Measurements from ENCODE around the gene PRKRA. TPM values are rescaled to one million over a fixed set of nuclear protein-coding genes. Genes with fewer than 3 reads are reported as not detected.

Gene PRKRA
- total RNA-seq, 3 donors from 2014 or later, result 61.3 to 73.9 (median 69.1) TPM

- TF ChIP-seq CTCF (IDR thresholded peaks at IDR 0.05), result no peak
- TF ChIP-seq POLR2AphosphoS5 (IDR thresholded peaks at IDR 0.05), result no peak
- TF ChIP-seq POLR2A (IDR thresholded peaks at IDR 0.05), result no peak
- Histone ChIP-seq H3K27me3 (no peaks in the 10 kb centered on the region), H3K4me1 (peaks cover 0 to 9% of the 10 kb centered on the region in 2 donors), H3K27ac (no peak overlapping the region), H3K9me3 (no peaks in the 10 kb centered on the region), H3K36me3 (no peaks in the 10 kb centered on the region), H3K4me3 (no peak overlapping the region)
- intact Hi-C loops (cut with DNase I; ENCODE audit: low total_unique reads), result no loop called here
- no peak for DNase-seq (ENCODE audit: low spot score in 2 of 2)
Measured at GRCh38 chr2:178485356-178485755, 34.4 kb upstream of the PRKRA start.

GRCh38 chr2:178484245-178485041 lies 33.5 kb upstream of the PRKRA start:
- Histone ChIP-seq H3K4me1 (peaks cover 0 to 9% of the 10 kb centered on the region in 2 donors), H3K9me3 (no peaks in the 10 kb centered on the region), H3K27me3 (no peaks in the 10 kb centered on the region), H3K4me3 (peak overlapping the region in 1 of 3 donors; percentile 18), H3K27ac (no peak overlapping the region), H3K36me3 (no peaks in the 10 kb centered on the region)
- intact Hi-C loops (cut with DNase I; ENCODE audit: low total_unique reads), result no loop called here
- TF ChIP-seq CTCF (IDR thresholded peaks at IDR 0.05), result no peak
- no peak for TF ChIP-seq POLR2A (IDR thresholded peaks at IDR 0.05)
- TF ChIP-seq POLR2AphosphoS5 (IDR thresholded peaks at IDR 0.05), result no peak
- no peak for DNase-seq (ENCODE audit: low spot score in 2 of 2)

GRCh38 chr2:178482437-178482836 lies 31.5 kb upstream of the PRKRA start:
- DNase-seq (ENCODE audit: low spot score in 2 of 2), result no peak
- H3K27ac ChIP-seq, result no peak overlapping the region
- no peaks in the 10 kb centered on the region for H3K36me3 ChIP-seq
- peaks cover 0 to 9% of the 10 kb centered on the region in 2 donors for H3K4me1 ChIP-seq
- no peaks in the 10 kb centered on the region for H3K9me3 ChIP-seq
- H3K27me3 ChIP-seq, result no peaks in the 10 kb centered on the region
- H3K4me3 ChIP-seq, result peak overlapping the region in 1 of 3 donors; percentile 84
- TF ChIP-seq CTCF (IDR thresholded peaks at IDR 0.05), result no peak
- no peak for TF ChIP-seq POLR2AphosphoS5 (IDR thresholded peaks at IDR 0.05)
- TF ChIP-seq POLR2A (IDR thresholded peaks at IDR 0.05), result no peak
- intact Hi-C loops (cut with DNase I; ENCODE audit: low total_unique reads), result no loop called here

- peak; percentile 54 to 78 (median 72) for TF ChIP-seq POLR2AphosphoS5 (IDR thresholded peaks at IDR 0.05)
- TF ChIP-seq CTCF (IDR thresholded peaks at IDR 0.05), result no peak
- H3K9me3 ChIP-seq, result no peaks in the 10 kb centered on the region
- intact Hi-C loops (cut with DNase I; ENCODE audit: low total_unique reads), result no loop called here
- peaks cover 0 to 9% of the 10 kb centered on the region in 2 donors for H3K4me1 ChIP-seq
- DNase-seq (ENCODE audit: low spot score in 2 of 2), result peak; percentile 84 to 92
- H3K4me3 ChIP-seq, result peak within 1 kb of the TSS; percentile 78 to 92 (median 84)
- no peaks in the 10 kb centered on the region for H3K36me3 ChIP-seq
- no peaks in the 10 kb centered on the region for H3K27me3 ChIP-seq
- H3K27ac ChIP-seq, result peak within 1 kb of the TSS; percentile 93 to 95
Measured at GRCh38 chr2:178480227-178481181, 29.5 kb upstream of the PRKRA start, which contains the start of gene PLEKHA3. TSS of gene PLEKHA3 (plus strand) at chr2:178480457. CDS start at chr2:178480870, 413 bp downstream.

Measured in breast epithelium (tissue), 4 donors.